SU-DHL-6 (cell line): ENCODE measurements around the gene PLCXD1.

Source experiments
- CTCF ChIP-seq: fragments of 200-600 bp; sonication (generic); IDR thresholded peaks from one replicate; pipeline ENCODE4 v1.5.1; 2017; ENCODE audit warnings: antibody characterized with exemption, mild to moderate bottlenecking, low read length, moderate library complexity; ENCODE audit not compliant: insufficient read depth, poor library complexity, severe bottlenecking
- EZH2phosphoT487 ChIP-seq: fragments of 200-600 bp; sonication (generic), shearing (Covaris generic); conservative IDR thresholded peaks from 2 replicates; pipeline ENCODE4 v1.6.1; 2018; ENCODE audit warnings: mild to moderate bottlenecking, antibody characterized with exemption, low read length, moderate library complexity, mixed read lengths

GRCh38 chrX:255923-256331 is 25.3 kb upstream of the PLCXD1 start:
- TF ChIP-seq CTCF: no peak
- no peak for TF ChIP-seq EZH2phosphoT487
